ENCODE results near the gene GAS1.

DNA sequence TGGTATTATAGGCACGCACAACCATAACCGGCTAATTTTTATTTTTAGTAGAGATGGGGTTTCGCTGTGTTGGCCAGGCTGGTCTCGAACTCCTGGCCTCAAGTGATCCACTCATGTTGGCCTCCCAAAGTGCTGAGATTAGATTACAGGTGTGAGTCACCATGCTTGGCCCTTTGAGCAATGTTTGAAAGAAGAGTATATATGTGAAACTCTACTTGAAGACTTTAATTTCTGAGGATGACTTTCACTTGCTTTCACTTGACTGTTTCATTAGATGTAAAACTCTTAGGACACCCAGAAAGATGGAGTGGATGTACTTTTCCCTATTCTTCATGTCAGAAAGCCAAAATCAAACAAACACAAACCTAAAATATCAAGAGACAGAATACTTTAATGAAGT lies 43.8 kb upstream of the GAS1 start:
- TF ChIP-seq POLR2A (IDR thresholded peaks at IDR 0.05), result no peak
- TF ChIP-seq, protein P1, sequence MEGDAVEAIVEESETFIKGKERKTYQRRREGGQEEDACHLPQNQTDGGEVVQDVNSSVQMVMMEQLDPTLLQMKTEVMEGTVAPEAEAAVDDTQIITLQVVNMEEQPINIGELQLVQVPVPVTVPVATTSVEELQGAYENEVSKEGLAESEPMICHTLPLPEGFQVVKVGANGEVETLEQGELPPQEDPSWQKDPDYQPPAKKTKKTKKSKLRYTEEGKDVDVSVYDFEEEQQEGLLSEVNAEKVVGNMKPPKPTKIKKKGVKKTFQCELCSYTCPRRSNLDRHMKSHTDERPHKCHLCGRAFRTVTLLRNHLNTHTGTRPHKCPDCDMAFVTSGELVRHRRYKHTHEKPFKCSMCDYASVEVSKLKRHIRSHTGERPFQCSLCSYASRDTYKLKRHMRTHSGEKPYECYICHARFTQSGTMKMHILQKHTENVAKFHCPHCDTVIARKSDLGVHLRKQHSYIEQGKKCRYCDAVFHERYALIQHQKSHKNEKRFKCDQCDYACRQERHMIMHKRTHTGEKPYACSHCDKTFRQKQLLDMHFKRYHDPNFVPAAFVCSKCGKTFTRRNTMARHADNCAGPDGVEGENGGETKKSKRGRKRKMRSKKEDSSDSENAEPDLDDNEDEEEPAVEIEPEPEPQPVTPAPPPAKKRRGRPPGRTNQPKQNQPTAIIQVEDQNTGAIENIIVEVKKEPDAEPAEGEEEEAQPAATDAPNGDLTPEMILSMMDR (IDR thresholded peaks at IDR 0.05), result no peak

Measured in suprapubic skin (tissue), 3 donors.